ENCODE measurements around the gene CHST8.

DNA sequence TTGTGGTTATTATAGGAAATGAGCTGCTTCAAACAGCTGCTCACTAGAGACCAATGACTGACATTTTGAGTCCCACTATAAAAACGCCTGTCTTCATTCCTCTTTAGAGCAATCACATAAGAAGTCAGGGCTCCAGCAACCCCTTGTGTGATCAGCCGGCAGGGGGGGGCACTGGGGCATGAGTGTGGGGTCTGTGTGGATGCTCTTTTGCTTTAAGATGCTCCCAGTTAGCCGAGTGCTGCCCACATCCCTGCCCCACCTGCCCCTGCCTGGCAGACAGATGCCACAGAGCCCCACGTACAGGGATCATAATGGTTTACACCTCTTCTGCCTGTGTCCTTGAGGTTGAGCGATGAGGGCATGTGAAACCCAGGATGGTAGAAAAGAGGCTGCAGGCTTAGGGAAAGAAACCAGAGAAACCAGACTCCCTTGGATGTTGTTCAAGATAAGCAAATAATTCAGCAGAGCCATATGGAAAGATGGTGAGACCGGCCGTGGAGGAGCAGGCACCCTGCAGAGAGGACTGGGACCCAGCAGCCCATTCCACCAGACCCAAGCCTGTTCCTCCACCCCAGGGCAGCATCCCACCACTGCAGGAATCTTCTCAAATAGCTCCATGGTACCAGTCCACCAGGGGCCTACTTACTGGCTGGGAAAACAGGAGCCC, 55.4 kb downstream of the CHST8 start:
- TF ChIP-seq, protein P1, sequence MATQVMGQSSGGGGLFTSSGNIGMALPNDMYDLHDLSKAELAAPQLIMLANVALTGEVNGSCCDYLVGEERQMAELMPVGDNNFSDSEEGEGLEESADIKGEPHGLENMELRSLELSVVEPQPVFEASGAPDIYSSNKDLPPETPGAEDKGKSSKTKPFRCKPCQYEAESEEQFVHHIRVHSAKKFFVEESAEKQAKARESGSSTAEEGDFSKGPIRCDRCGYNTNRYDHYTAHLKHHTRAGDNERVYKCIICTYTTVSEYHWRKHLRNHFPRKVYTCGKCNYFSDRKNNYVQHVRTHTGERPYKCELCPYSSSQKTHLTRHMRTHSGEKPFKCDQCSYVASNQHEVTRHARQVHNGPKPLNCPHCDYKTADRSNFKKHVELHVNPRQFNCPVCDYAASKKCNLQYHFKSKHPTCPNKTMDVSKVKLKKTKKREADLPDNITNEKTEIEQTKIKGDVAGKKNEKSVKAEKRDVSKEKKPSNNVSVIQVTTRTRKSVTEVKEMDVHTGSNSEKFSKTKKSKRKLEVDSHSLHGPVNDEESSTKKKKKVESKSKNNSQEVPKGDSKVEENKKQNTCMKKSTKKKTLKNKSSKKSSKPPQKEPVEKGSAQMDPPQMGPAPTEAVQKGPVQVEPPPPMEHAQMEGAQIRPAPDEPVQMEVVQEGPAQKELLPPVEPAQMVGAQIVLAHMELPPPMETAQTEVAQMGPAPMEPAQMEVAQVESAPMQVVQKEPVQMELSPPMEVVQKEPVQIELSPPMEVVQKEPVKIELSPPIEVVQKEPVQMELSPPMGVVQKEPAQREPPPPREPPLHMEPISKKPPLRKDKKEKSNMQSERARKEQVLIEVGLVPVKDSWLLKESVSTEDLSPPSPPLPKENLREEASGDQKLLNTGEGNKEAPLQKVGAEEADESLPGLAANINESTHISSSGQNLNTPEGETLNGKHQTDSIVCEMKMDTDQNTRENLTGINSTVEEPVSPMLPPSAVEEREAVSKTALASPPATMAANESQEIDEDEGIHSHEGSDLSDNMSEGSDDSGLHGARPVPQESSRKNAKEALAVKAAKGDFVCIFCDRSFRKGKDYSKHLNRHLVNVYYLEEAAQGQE (IDR thresholded peaks at IDR 0.05; ENCODE audit: insufficient read depth in 1 of 2, low read depth in 2 of 2, low read length in 2 of 2): no peak
- no peak for TF ChIP-seq TAF1 (IDR thresholded peaks at IDR 0.05; ENCODE audit: borderline replicate concordance, insufficient read depth, low read length)
